ENCODE results near the gene ADAMTS17. TPM values are rescaled to one million over a fixed set of nuclear protein-coding genes. Genes with fewer than 3 reads are reported as not detected.

Gene ADAMTS17
- total RNA-seq, 1 donor: 7.6 TPM

- Histone ChIP-seq H3K4me3 (ENCODE audit: low read length) (no peak overlapping the region), H3K4me1 (ENCODE audit: insufficient read depth, low read length) (peaks cover 7% of the 10 kb centered on the region), H3K9me3 (ENCODE audit: low read depth, low read length) (no peaks in the 10 kb centered on the region), H3K27me3 (ENCODE audit: insufficient read depth, low read length) (no peaks in the 10 kb centered on the region)
Observed at GRCh38 chr15:100115066-100115710, 226.6 kb downstream of the ADAMTS17 start.

- Histone ChIP-seq H3K4me3 (ENCODE audit: low read length) (no peak overlapping the region), H3K27me3 (ENCODE audit: insufficient read depth, low read length) (no peaks in the 10 kb centered on the region), H3K4me1 (ENCODE audit: insufficient read depth, low read length) (peaks cover 7% of the 10 kb centered on the region), H3K9me3 (ENCODE audit: low read depth, low read length) (no peaks in the 10 kb centered on the region)
Observed at GRCh38 chr15:100114571-100114970, 227.2 kb downstream of the ADAMTS17 start.

- peaks cover 7% of the 10 kb centered on the region for H3K4me1 ChIP-seq (ENCODE audit: insufficient read depth, low read length)
- no peaks in the 10 kb centered on the region for H3K27me3 ChIP-seq (ENCODE audit: insufficient read depth, low read length)
- no peaks in the 10 kb centered on the region for H3K9me3 ChIP-seq (ENCODE audit: low read depth, low read length)
- no peak overlapping the region for H3K4me3 ChIP-seq (ENCODE audit: low read length)
Observed at GRCh38 chr15:100114100-100114499, 227.7 kb downstream of the ADAMTS17 start.

GRCh38 chr15:100113351-100114080, 228.3 kb downstream of the ADAMTS17 start:
- no peaks in the 10 kb centered on the region for H3K9me3 ChIP-seq (ENCODE audit: low read depth, low read length)

GRCh38 chr15:100112636-100113305, 229.0 kb downstream of the ADAMTS17 start:
- no peaks in the 10 kb centered on the region for H3K27me3 ChIP-seq (ENCODE audit: insufficient read depth, low read length)
- peaks cover 7% of the 10 kb centered on the region for H3K4me1 ChIP-seq (ENCODE audit: insufficient read depth, low read length)
- no peak overlapping the region for H3K4me3 ChIP-seq (ENCODE audit: low read length)
- no peaks in the 10 kb centered on the region for H3K9me3 ChIP-seq (ENCODE audit: low read depth, low read length)

More at GRCh38 chr15:100113351-100114080, 228.3 kb downstream of the ADAMTS17 start:
- Histone ChIP-seq H3K27me3 (ENCODE audit: insufficient read depth, low read length) (no peaks in the 10 kb centered on the region), H3K4me3 (ENCODE audit: low read length) (no peak overlapping the region), H3K4me1 (ENCODE audit: insufficient read depth, low read length) (peaks cover 7% of the 10 kb centered on the region)

GRCh38 chr15:100112061-100112420, 229.7 kb downstream of the ADAMTS17 start:
- H3K4me3 ChIP-seq (ENCODE audit: low read length): no peak overlapping the region

GRCh38 chr15:100111125-100112060, 230.4 kb downstream of the ADAMTS17 start:
- peaks cover 7% of the 10 kb centered on the region for H3K4me1 ChIP-seq (ENCODE audit: insufficient read depth, low read length)
- H3K27me3 ChIP-seq (ENCODE audit: insufficient read depth, low read length): no peaks in the 10 kb centered on the region
- H3K4me3 ChIP-seq (ENCODE audit: low read length): no peak overlapping the region
- no peaks in the 10 kb centered on the region for H3K9me3 ChIP-seq (ENCODE audit: low read depth, low read length)

More at GRCh38 chr15:100112061-100112420, 229.7 kb downstream of the ADAMTS17 start:
- Histone ChIP-seq H3K4me1 (ENCODE audit: insufficient read depth, low read length) (peaks cover 7% of the 10 kb centered on the region), H3K9me3 (ENCODE audit: low read depth, low read length) (no peaks in the 10 kb centered on the region), H3K27me3 (ENCODE audit: insufficient read depth, low read length) (no peaks in the 10 kb centered on the region)

GRCh38 chr15:100109486-100110035, 232.2 kb downstream of the ADAMTS17 start:
- Histone ChIP-seq H3K9me3 (ENCODE audit: low read depth, low read length) (no peaks in the 10 kb centered on the region), H3K4me3 (ENCODE audit: low read length) (no peak overlapping the region), H3K27me3 (ENCODE audit: insufficient read depth, low read length) (no peaks in the 10 kb centered on the region), H3K4me1 (ENCODE audit: insufficient read depth, low read length) (peaks cover 7% of the 10 kb centered on the region)

- Histone ChIP-seq H3K9me3 (ENCODE audit: low read depth, low read length) (no peaks in the 10 kb centered on the region), H3K4me3 (ENCODE audit: low read length) (no peak overlapping the region), H3K27me3 (ENCODE audit: insufficient read depth, low read length) (no peaks in the 10 kb centered on the region), H3K4me1 (ENCODE audit: insufficient read depth, low read length) (peaks cover 7% of the 10 kb centered on the region)
Observed at GRCh38 chr15:100108846-100109245, 232.9 kb downstream of the ADAMTS17 start.

GRCh38 chr15:100108346-100108745, 233.4 kb downstream of the ADAMTS17 start:
- no peak overlapping the region for H3K4me3 ChIP-seq (ENCODE audit: low read length)
- H3K9me3 ChIP-seq (ENCODE audit: low read depth, low read length): no peaks in the 10 kb centered on the region
- no peaks in the 10 kb centered on the region for H3K27me3 ChIP-seq (ENCODE audit: insufficient read depth, low read length)
- peaks cover 7% of the 10 kb centered on the region for H3K4me1 ChIP-seq (ENCODE audit: insufficient read depth, low read length)

GRCh38 chr15:100107606-100108225, 234.1 kb downstream of the ADAMTS17 start:
- H3K9me3 ChIP-seq (ENCODE audit: low read depth, low read length): no peaks in the 10 kb centered on the region
- H3K4me3 ChIP-seq (ENCODE audit: low read length): no peak overlapping the region
- H3K27me3 ChIP-seq (ENCODE audit: insufficient read depth, low read length): no peaks in the 10 kb centered on the region
- H3K4me1 ChIP-seq (ENCODE audit: insufficient read depth, low read length): peaks cover 7% of the 10 kb centered on the region

GRCh38 chr15:100107151-100107550, 234.6 kb downstream of the ADAMTS17 start:
- no peak overlapping the region for H3K4me3 ChIP-seq (ENCODE audit: low read length)
- no peaks in the 10 kb centered on the region for H3K27me3 ChIP-seq (ENCODE audit: insufficient read depth, low read length)
- H3K4me1 ChIP-seq (ENCODE audit: insufficient read depth, low read length): peaks cover 7% of the 10 kb centered on the region
- no peaks in the 10 kb centered on the region for H3K9me3 ChIP-seq (ENCODE audit: low read depth, low read length)

- H3K9me3 ChIP-seq (ENCODE audit: low read depth, low read length): no peaks in the 10 kb centered on the region
- H3K4me3 ChIP-seq (ENCODE audit: low read length): no peak overlapping the region
- H3K4me1 ChIP-seq (ENCODE audit: insufficient read depth, low read length): peaks cover 7% of the 10 kb centered on the region
- H3K27me3 ChIP-seq (ENCODE audit: insufficient read depth, low read length): no peaks in the 10 kb centered on the region
Observed at GRCh38 chr15:100106732-100107131, 235.0 kb downstream of the ADAMTS17 start.

GRCh38 chr15:100105101-100105500, 236.7 kb downstream of the ADAMTS17 start:
- H3K4me3 ChIP-seq (ENCODE audit: low read length): no peak overlapping the region
- H3K27me3 ChIP-seq (ENCODE audit: insufficient read depth, low read length): no peaks in the 10 kb centered on the region
- no peaks in the 10 kb centered on the region for H3K4me1 ChIP-seq (ENCODE audit: insufficient read depth, low read length)
- no peaks in the 10 kb centered on the region for H3K9me3 ChIP-seq (ENCODE audit: low read depth, low read length)
